ENCODE measurements around the gene DHRS13. TPM values are rescaled to one million over a fixed set of nuclear protein-coding genes. Genes with fewer than 3 reads are reported as not detected.
"Not testable (repeated sequence)": the region's sequence is repeated elsewhere in the genome, so short reads cannot be mapped to it uniquely, and the experiment has no call there.

The DHRS13 gene
- total and polyA plus RNA-seq, 4 donors: 5.0 to 91.6 (median 11.0) TPM

- not testable (repeated sequence) for H3K36me3 ChIP-seq (ENCODE audit: control insufficient read depth in 4 of 4, insufficient read depth in 3 of 4, low read depth in 1 of 4, low read length in 3 of 4); DNase-seq (ENCODE audit: low spot score); H3K4me3 ChIP-seq (ENCODE audit: low read depth in 1 of 3, low read length in 3 of 3); H3K27ac ChIP-seq (ENCODE audit: low read depth in 1 of 2, low read length in 2 of 2); H3K9ac ChIP-seq (ENCODE audit: low read depth in 1 of 2, low read length in 2 of 2); H3K27me3 ChIP-seq (ENCODE audit: control insufficient read depth in 4 of 4, insufficient read depth in 4 of 4, low read length in 3 of 4); H3K4me1 ChIP-seq (ENCODE audit: control insufficient read depth in 4 of 4, insufficient read depth in 4 of 4, low read length in 3 of 4); H3K9me3 ChIP-seq (ENCODE audit: control insufficient read depth in 4 of 4, low read length in 3 of 4)
- 85% methylated on average over 15 of the region's 15 CpGs for WGBS
- TF ChIP-seq RAD21 (IDR thresholded peaks at IDR 0.05) (peak; percentile 24 to 69), CTCF (IDR thresholded peaks at IDR 0.05; ENCODE audit: low read depth, low read length, missing input control) (peak; percentile 30)
These were observed 54.2 kb downstream of the DHRS13 start for GRCh38 chr17:28848667-28849066.

Other genes with a start within 250 kb of the DHRS13 start
- gene SDF2, start 241.2 kb downstream of the DHRS13 start, total RNA-seq: 10 to 100 TPM; 24.1 to 29.6 TPM
- 10 to 100 TPM; 26.3 to 38.9 TPM for gene SDF2, start 241.2 kb downstream of the DHRS13 start, polyA plus RNA-seq
- 10 to 100 TPM; 36.5 to 59.1 TPM for gene SUPT6H, start 240.9 kb downstream of the DHRS13 start, total RNA-seq
- gene SUPT6H, start 240.9 kb downstream of the DHRS13 start, polyA plus RNA-seq: 10 to 100 TPM; 10.6 to 24.1 TPM
- gene PROCA1, start 191.2 kb downstream of the DHRS13 start, total RNA-seq: under 1 TPM; 0.25 to 0.65 TPM
- under 1 TPM; 0.16 to 0.44 TPM for gene PROCA1, start 191.2 kb downstream of the DHRS13 start, polyA plus RNA-seq
- 10 to 100 TPM in 1 of 2 donors, 1 to 10 TPM in 1; 5.6 to 14.3 TPM for gene RAB34, start 185.2 kb downstream of the DHRS13 start, total RNA-seq
- gene RAB34, start 185.2 kb downstream of the DHRS13 start, polyA plus RNA-seq: 1 to 10 TPM; 4.5 to 9.6 TPM
- 100 to 1,000 TPM; 106 to 189 TPM for gene RPL23A, start 183.1 kb downstream of the DHRS13 start, total RNA-seq
- gene RPL23A, start 183.1 kb downstream of the DHRS13 start, polyA plus RNA-seq: 100 to 1,000 TPM; 484 to 507 TPM
- gene TLCD1, start 176.8 kb downstream of the DHRS13 start, total RNA-seq: 1 to 10 TPM; 4.4 to 7.9 TPM
- 1 to 10 TPM; 5.1 to 8.8 TPM for gene TLCD1, start 176.8 kb downstream of the DHRS13 start, polyA plus RNA-seq
- gene NEK8, start 174.3 kb downstream of the DHRS13 start, total RNA-seq: 1 to 10 TPM; 6.3 to 7.8 TPM
- 1 to 10 TPM; 1.7 to 2.7 TPM for gene NEK8, start 174.3 kb downstream of the DHRS13 start, polyA plus RNA-seq
- gene TRAF4, start 159.1 kb downstream of the DHRS13 start, total RNA-seq: 10 to 100 TPM in 1 of 2 donors, 1 to 10 TPM in 1; 8.5 to 32.0 TPM
- 10 to 100 TPM; 16.2 to 31.5 TPM for gene TRAF4, start 159.1 kb downstream of the DHRS13 start, polyA plus RNA-seq
- gene FAM222B, start 60.3 kb downstream of the DHRS13 start, total RNA-seq: 1 to 10 TPM; 2.8 to 4.2 TPM
- gene FAM222B, start 60.3 kb downstream of the DHRS13 start, polyA plus RNA-seq: 1 to 10 TPM; 4.0 to 5.4 TPM
- 10 to 100 TPM; 17.3 to 30.8 TPM for gene ERAL1, start 48.1 kb downstream of the DHRS13 start, total RNA-seq
- gene ERAL1, start 48.1 kb downstream of the DHRS13 start, polyA plus RNA-seq: 10 to 100 TPM; 28.1 to 34.5 TPM
- gene FLOT2, start 5.3 kb downstream of the DHRS13 start, total RNA-seq: 10 to 100 TPM; 67.7 to 71.0 TPM
- 100 to 1,000 TPM in 1 of 2 donors, 10 to 100 TPM in 1; 61.6 to 100 TPM for gene FLOT2, start 5.3 kb downstream of the DHRS13 start, polyA plus RNA-seq
- gene PHF12, start 48.4 kb upstream of the DHRS13 start, total RNA-seq: 10 to 100 TPM; 15.5 to 21.3 TPM
- 1 to 10 TPM; 4.3 to 7.9 TPM for gene PHF12, start 48.4 kb upstream of the DHRS13 start, polyA plus RNA-seq
- gene SEZ6, start 103.0 kb upstream of the DHRS13 start, total RNA-seq: not detected
- under 1 TPM in 1 of 2 donors, not detected in 1; 0.39 TPM for gene SEZ6, start 103.0 kb upstream of the DHRS13 start, polyA plus RNA-seq
- 100 to 1,000 TPM in 1 of 2 donors, 10 to 100 TPM in 1; 19.3 to 189 TPM for gene PIPOX, start 140.1 kb upstream of the DHRS13 start, total RNA-seq
- 100 to 1,000 TPM; 126 to 227 TPM for gene PIPOX, start 140.1 kb upstream of the DHRS13 start, polyA plus RNA-seq